H1 (cell line): ENCODE data around the gene LSM2. TPM values are rescaled to one million over a fixed set of nuclear protein-coding genes. Genes with fewer than 3 reads are reported as not detected.

ENCODE experiments used
- CTCF ChIA-PET: fragments of 300-600 bp; sonication (Branson Sonifier 250); formaldehyde crosslinking; loops from one replicate; lab custom pipeline; 2021; ENCODE audit not compliant: partially characterized antibody; lab: Charles Lee
- POLR2A ChIA-PET: fragments of 300-600 bp; sonication (Branson Sonifier 250); formaldehyde crosslinking; loops from one replicate; lab custom pipeline; 2021; ENCODE audit warnings: inconsistent platforms; ENCODE audit not compliant: partially characterized antibody; lab: Charles Lee
- DNase-seq, 2 experiments: peaks; one replicate each; pipeline versions ENCODE4 v3.0.0 to v3.0.0-alpha.2; 2010 to 2022; ENCODE audit warnings: low spot score in 2 of 2, low read depth in 1 of 2, mixed read lengths in 1 of 2
- FAIRE-seq: peaks from 2 replicates; lab custom pipeline; 2011; peaks lifted over from hg19 to GRCh38; lab: Jason Lieb, UNC
- H2AFZ ChIP-seq: 2 replicates; pipeline ENCODE4 v1.8.1; 2012; ENCODE audit warnings: low read length, inconsistent platforms
- H2AK5ac ChIP-seq: 2 replicates; pipeline ENCODE4 v1.6.1; 2013; ENCODE audit warnings: low read depth, low read length
- H2BK120ac ChIP-seq: replicated peaks from 2 replicates; pipeline ENCODE3; 2013; ENCODE audit warnings: low read depth, low read length, inconsistent platforms
- H2BK12ac ChIP-seq: 2 replicates; pipeline ENCODE4 v1.6.1; 2013; ENCODE audit warnings: low read depth, low read length
- H2BK15ac ChIP-seq: 2 replicates; pipeline ENCODE4 v1.6.1; 2013; ENCODE audit warnings: low read length
- H2BK20ac ChIP-seq: 2 replicates; pipeline ENCODE4 v1.6.1; 2013; ENCODE audit warnings: low read length
- H2BK5ac ChIP-seq: 2 replicates; pipeline ENCODE4 v1.6.1; 2013; ENCODE audit warnings: low read depth, low read length
- H3K14ac ChIP-seq: 2 replicates; pipeline ENCODE4 v1.6.1; 2013; ENCODE audit warnings: inconsistent platforms; ENCODE audit not compliant: insufficient read length
- H3K18ac ChIP-seq: 2 replicates; pipeline ENCODE4 v1.6.1; 2013; ENCODE audit warnings: low read length; ENCODE audit errors: extremely low read depth
- H3K23ac ChIP-seq: 2 replicates; pipeline ENCODE4 v1.6.1; 2013; ENCODE audit warnings: inconsistent platforms; ENCODE audit not compliant: insufficient read length
- H3K23me2 ChIP-seq: 2 replicates; pipeline ENCODE4 v1.6.1; 2013; ENCODE audit warnings: low read depth, low read length
- H3K27ac ChIP-seq: 2 replicates; pipeline ENCODE4 v1.6.1; 2011; ENCODE audit warnings: low read depth, low read length, inconsistent platforms
- H3K27me3 ChIP-seq, 4 experiments: replicated peaks in 1 of 4; 1 replicate in 1 of 4; 2 replicates in 3 of 4; pipeline versions ENCODE4 v1.6.1 to v1.8.1; 2011 to 2013; ENCODE audit warnings: low read length in 3 of 4, mild to moderate bottlenecking in 3 of 4, inconsistent platforms in 2 of 4, mixed read lengths in 2 of 4, moderate library complexity in 1 of 4; ENCODE audit not compliant: control insufficient read depth in 3 of 4, insufficient read depth in 3 of 4; ENCODE audit errors: extremely low read depth in 1 of 4
- H3K36me3 ChIP-seq, 4 experiments: 2 replicates each; pipeline versions ENCODE4 v1.6.1 to v1.8.1; 2011 to 2013; ENCODE audit warnings: mild to moderate bottlenecking in 4 of 4, low read length in 3 of 4, moderate library complexity in 2 of 4, control low read depth in 1 of 4, inconsistent platforms in 1 of 4; ENCODE audit not compliant: insufficient read depth in 4 of 4, control insufficient read depth in 2 of 4
- H3K4ac ChIP-seq: replicated peaks from 2 replicates; pipeline ENCODE3; 2013; ENCODE audit warnings: low read length, low read depth, mixed read lengths, inconsistent platforms; ENCODE audit not compliant: insufficient read length
- H3K4me1 ChIP-seq, 4 experiments: replicated peaks in 1 of 4; 1 replicate in 1 of 4; 2 replicates in 3 of 4; pipeline versions ENCODE4 v1.6.1 to v1.8.1; 2011 to 2013; ENCODE audit warnings: low read length in 3 of 4, inconsistent platforms in 2 of 4, mixed read lengths in 1 of 4; ENCODE audit not compliant: insufficient read depth in 4 of 4, control insufficient read depth in 3 of 4
- H3K4me2 ChIP-seq, 2 experiments: 2 replicates each; pipeline versions ENCODE4 v1.6.1 to v1.8.1; 2011 to 2013; ENCODE audit warnings: low read depth in 2 of 2, low read length in 2 of 2, control low read depth in 1 of 2, inconsistent platforms in 1 of 2, mild to moderate bottlenecking in 1 of 2; ENCODE audit not compliant: insufficient read depth in 1 of 2
- H3K4me3 ChIP-seq, 4 experiments: fragments of 200-600, 300-600 bp in 1 of 4; sonication (generic), shearing (Covaris generic), sonication (Bioruptor Twin) in 1 of 4; 2 replicates each; pipeline versions ENCODE4 v1.5.1 to v1.8.1; 2011 to 2016; ENCODE audit warnings: low read length in 4 of 4, low read depth in 3 of 4, control low read depth in 2 of 4, inconsistent platforms in 2 of 4, mild to moderate bottlenecking in 2 of 4, mixed read lengths in 1 of 4, moderate library complexity in 1 of 4; ENCODE audit not compliant: insufficient read depth in 2 of 4; ENCODE audit errors: extremely low read depth in 1 of 4
- H3K56ac ChIP-seq: replicated peaks from 2 replicates; pipeline ENCODE3; 2013; ENCODE audit warnings: low read depth, mild to moderate bottlenecking, mixed read lengths, low read length, inconsistent platforms; ENCODE audit not compliant: insufficient read length
- H3K79me1 ChIP-seq: 2 replicates; pipeline ENCODE4 v1.6.1; 2013; ENCODE audit warnings: low read depth, low read length, control low read depth
- H3K79me2 ChIP-seq, 2 experiments: 2 replicates each; pipeline versions ENCODE4 v1.6.1 to v1.8.1; 2012 to 2013; ENCODE audit warnings: low read length in 2 of 2, mild to moderate bottlenecking in 2 of 2, inconsistent platforms in 1 of 2; ENCODE audit not compliant: insufficient read depth in 2 of 2, control insufficient read depth in 1 of 2
- H3K9ac ChIP-seq, 4 experiments: replicated peaks in 1 of 4; 1 replicate in 1 of 4; 2 replicates in 3 of 4; pipeline versions ENCODE4 v1.6.1 to v1.8.1; 2011 to 2013; ENCODE audit warnings: low read depth in 3 of 4, low read length in 3 of 4, control low read depth in 2 of 4, mild to moderate bottlenecking in 2 of 4, moderate library complexity in 2 of 4, inconsistent platforms in 1 of 4; ENCODE audit errors: extremely low read depth in 1 of 4
- H3K9me3 ChIP-seq, 2 experiments: 2 replicates each; pipeline versions ENCODE4 v1.6.1 to v1.8.1; 2012 to 2013; ENCODE audit warnings: mild to moderate bottlenecking in 2 of 2, moderate library complexity in 2 of 2, control low read depth in 1 of 2, inconsistent platforms in 1 of 2, low read depth in 1 of 2, low read length in 1 of 2, mixed read lengths in 1 of 2; ENCODE audit not compliant: insufficient read depth in 2 of 2
- H4K20me1 ChIP-seq, 2 experiments: replicated peaks in 1 of 2; 2 replicates each; pipeline versions ENCODE3 to v1.8.1; 2011 to 2013; ENCODE audit warnings: inconsistent platforms in 2 of 2, low read length in 2 of 2, mild to moderate bottlenecking in 1 of 2; ENCODE audit not compliant: insufficient read depth in 2 of 2, control insufficient read depth in 1 of 2
- H4K5ac ChIP-seq: 2 replicates; pipeline ENCODE4 v1.6.1; 2013; ENCODE audit warnings: low read length, low read depth, mixed read lengths, inconsistent platforms; ENCODE audit not compliant: insufficient read length
- H4K8ac ChIP-seq: 2 replicates; pipeline ENCODE4 v1.8.0; 2013; ENCODE audit warnings: mild to moderate bottlenecking, moderate library complexity, low read length, inconsistent platforms; ENCODE audit not compliant: insufficient read depth; ENCODE audit errors: extremely low read depth
- H4K91ac ChIP-seq: replicated peaks from 2 replicates; pipeline ENCODE3; 2013; ENCODE audit warnings: low read length, mixed read lengths, inconsistent platforms; ENCODE audit not compliant: insufficient read length
- BCL11A ChIP-seq, 2 experiments: IDR thresholded peaks; one replicate each; pipeline ENCODE4 v1.6.1; 2011; ENCODE audit warnings: low read depth in 2 of 2, low read length in 2 of 2, mild to moderate bottlenecking in 2 of 2
- BRCA1 ChIP-seq: IDR thresholded peaks from 2 replicates; pipeline ENCODE4 v1.6.1; 2012; ENCODE audit warnings: low read depth, low read length, improper control_type of control experiment
- KDM1A ChIP-seq: fragments of 200-600, 300-600 bp; sonication (generic); IDR thresholded peaks from 2 replicates; pipeline ENCODE4 v1.7.1; 2016; ENCODE audit warnings: mild to moderate bottlenecking, low read length, borderline replicate concordance
- NANOG ChIP-seq: IDR thresholded peaks from 2 replicates; pipeline ENCODE4 v1.6.1; 2011; ENCODE audit warnings: low read length, low read depth, mild to moderate bottlenecking, inconsistent platforms; ENCODE audit not compliant: insufficient read depth, poor library complexity, severe bottlenecking
- RNF2 ChIP-seq: fragments of 200-900, 300-1000 bp; sonication (generic); IDR thresholded peaks from 2 replicates; pipeline ENCODE4 v1.7.1; 2016; ENCODE audit warnings: borderline replicate concordance, low read depth, mild to moderate bottlenecking, antibody characterized with exemption, low read length; ENCODE audit not compliant: poor library complexity, severe bottlenecking; ENCODE audit errors: missing control alignments
- RXRA ChIP-seq: IDR thresholded peaks from 2 replicates; pipeline ENCODE4 v1.6.1; 2011; ENCODE audit warnings: low read depth, mild to moderate bottlenecking, low read length, moderate library complexity; ENCODE audit not compliant: insufficient read depth
- SIRT6 ChIP-seq: IDR thresholded peaks from one replicate; pipeline ENCODE4 v1.7.1; 2012; ENCODE audit warnings: low read length, inconsistent platforms
- SP1 ChIP-seq: IDR thresholded peaks from 2 replicates; pipeline ENCODE4 v1.6.1; 2011; ENCODE audit warnings: low read depth, low read length
- SP2 ChIP-seq: IDR thresholded peaks from 2 replicates; pipeline ENCODE4 v1.6.1; 2012; ENCODE audit warnings: mild to moderate bottlenecking, low read length, inconsistent platforms
- SP4 ChIP-seq: IDR thresholded peaks from 2 replicates; pipeline ENCODE4 v1.6.1; 2012; ENCODE audit warnings: low read length, inconsistent platforms
- SRF ChIP-seq: IDR thresholded peaks from 2 replicates; pipeline ENCODE4 v1.6.1; 2011; ENCODE audit warnings: mild to moderate bottlenecking, low read depth, low read length, moderate library complexity
- WGBS, 2 experiments: shearing (Covaris generic) in 1 of 2; methylation state at CpG; one replicate each; pipeline versions ENCODE4 v1.1.6 to v1.1.7; 2013 to 2015; ENCODE audit warnings: low lambda C conversion rate in 2 of 2, mixed read lengths in 2 of 2, inconsistent platforms in 1 of 2, low coverage in 1 of 2, missing lambda C conversion rate in 1 of 2; ENCODE audit not compliant: insufficient replicate concordance in 2 of 2, insufficient coverage in 1 of 2, insufficient read length in 1 of 2; ENCODE audit errors: extremely low coverage in 1 of 2, missing lambda C conversion rate in 1 of 2; 5-methylcytosine and 5-hydroxymethylcytosine counted together
- polyA plus RNA-seq, 7 experiments: library from polyadenylated mRNA; depleted of rRNA in 3 of 7; stranded (reverse) in 5 of 7; unstranded in 2 of 7; fragments of >200 nt in 5 of 7; fragments of 200-250 nt in 2 of 7; gene quantifications; 1 replicate in 5 of 7; 2 replicates in 1 of 7; 4 replicates in 1 of 7; pipeline versions ENCODE4 v1.2.1 to v1.2.3, GENCODE V29; 2011 to 2013; ENCODE audit warnings: missing spikeins in 2 of 7, mixed read lengths in 2 of 7
- total RNA-seq: library from RNA; stranded (reverse); fragmentation: NEBNext Ultra II Directional; extraction: Animal tissue kit (Norgen Biotek cat#: 25700); gene quantifications from 2 replicates; pipeline ENCODE4 v1.2.1, GENCODE V29; 2021
- TF ChIP-seq, protein P1 (sequence below): IDR thresholded peaks from 2 replicates; pipeline ENCODE4 v1.6.1; 2012; ENCODE audit warnings: inconsistent platforms

Gene LSM2
- total and polyA plus RNA-seq, 2 of the 8 experiments (the other 6 are each of a cell fraction or from before 2014, with no cell fraction given) = 127 to 168 TPM

DNA sequence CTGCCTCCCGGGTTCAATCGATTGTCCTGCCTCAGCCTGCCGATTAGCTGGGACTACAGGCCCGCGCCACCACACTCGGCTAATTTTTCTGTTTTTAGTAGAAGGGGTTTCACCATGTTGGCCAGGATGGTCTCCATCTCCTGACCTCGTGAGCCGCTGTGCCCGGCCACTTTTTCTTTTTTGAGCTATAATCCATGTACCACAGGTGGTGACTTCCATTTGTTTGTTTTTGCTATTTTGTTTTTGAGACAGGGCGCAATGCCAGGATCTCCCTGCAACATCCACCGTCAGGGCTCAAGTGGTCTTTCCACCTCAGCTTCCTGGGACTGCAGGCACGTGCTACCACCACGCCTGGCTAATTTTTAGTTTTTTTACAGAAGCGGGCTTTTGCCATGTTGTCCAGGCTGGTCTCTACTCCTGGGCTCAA, 29.3 kb upstream of the LSM2 start:
- FAIRE-seq (no peak), DNase-seq (no peak)
- no peak overlapping the region for H4K5ac ChIP-seq
- no peak overlapping the region for H4K91ac ChIP-seq
- no peak overlapping the region for H2BK20ac ChIP-seq
- no peak overlapping the region for H2AFZ ChIP-seq
- H2BK15ac ChIP-seq = no peak overlapping the region
- H3K4me3 ChIP-seq = peak overlapping the region; percentile 70 to 99 (median 92)
- H3K9me3 ChIP-seq = no peaks in the 10 kb centered on the region
- peak overlapping the region; percentile 84 to 99 for H3K4me2 ChIP-seq
- H3K79me1 ChIP-seq = peaks cover 3% of the 10 kb centered on the region; the same call in 1 of the 2 replicates
- peaks cover 17 to 44% of the 10 kb centered on the region in 2 experiments for H3K79me2 ChIP-seq
- no peaks in the 10 kb centered on the region for H3K27me3 ChIP-seq
- no peak overlapping the region for H2BK12ac ChIP-seq
- H2BK5ac ChIP-seq = peak overlapping the region; percentile 32; the same call in 1 of the 2 replicates
- H3K18ac ChIP-seq = peak overlapping the region; percentile 4
- H4K20me1 ChIP-seq = peaks cover 18 to 22% of the 10 kb centered on the region in 2 experiments
- H2AK5ac ChIP-seq = no peak overlapping the region
- H3K27ac ChIP-seq = peak overlapping the region; percentile 2; the same call in 1 of the 2 replicates
- H3K9ac ChIP-seq = peak overlapping the region; percentile 58 to 96 (median 84)
- TF ChIP-seq RNF2 = no peak
- no peak for TF ChIP-seq BCL11A (IDR thresholded peaks at IDR 0.05; ENCODE audit: low read depth in 2 of 2, low read length in 2 of 2)
- no peak for TF ChIP-seq RXRA
- TF ChIP-seq, protein P1, sequence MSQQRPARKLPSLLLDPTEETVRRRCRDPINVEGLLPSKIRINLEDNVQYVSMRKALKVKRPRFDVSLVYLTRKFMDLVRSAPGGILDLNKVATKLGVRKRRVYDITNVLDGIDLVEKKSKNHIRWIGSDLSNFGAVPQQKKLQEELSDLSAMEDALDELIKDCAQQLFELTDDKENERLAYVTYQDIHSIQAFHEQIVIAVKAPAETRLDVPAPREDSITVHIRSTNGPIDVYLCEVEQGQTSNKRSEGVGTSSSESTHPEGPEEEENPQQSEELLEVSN = no peak
- no peak for TF ChIP-seq NANOG
- no peak for TF ChIP-seq BRCA1
- TF ChIP-seq SRF = no peak
- no peak for TF ChIP-seq SP4
- TF ChIP-seq SP1 = no peak
- no peak for TF ChIP-seq SP2
- no peak for TF ChIP-seq SIRT6
- no peak for TF ChIP-seq KDM1A
- peak overlapping the region; percentile 12 for H3K4ac ChIP-seq
- peak overlapping the region; percentile 79 for H3K56ac ChIP-seq
- no peak overlapping the region for H4K8ac ChIP-seq
- H3K4me1 ChIP-seq = peaks cover 2 to 9% (median 6%) of the 10 kb centered on the region in 4 experiments; a peak in 5 of 7 replicates
- H2BK120ac ChIP-seq = no peak overlapping the region
- POLR2A ChIA-PET = interaction anchor here (0.5 to 11.4 kb wide), 31 partner anchors 11 to 214 kb away, joined by 3 to 189 read pairs (median 6); partner anchors contain the start of genes BAG6, C6orf47, DXO and GPANK1
- 13% methylated on average over 14 of the region's 14 CpGs; no CpG with 5 or more reads in 1 of the 2 experiments for WGBS, 2 experiments
- H3K36me3 ChIP-seq = peaks cover 34 to 57% (median 46%) of the 10 kb centered on the region in 4 experiments
- H3K23me2 ChIP-seq = peaks cover 15% of the 10 kb centered on the region
- H3K23ac ChIP-seq = no peak overlapping the region
- no peak overlapping the region for H3K14ac ChIP-seq
- CTCF ChIA-PET = interaction anchor here (0.6 to 4.5 kb wide), 5 partner anchors 45 to 70 kb away, joined by 3 to 15 read pairs (median 7); no protein-coding TSS in a partner anchor
